DND-41 (cell line): Measurements from ENCODE around the gene PCID2.

ENCODE experiments used
- EZH2 ChIP-seq: IDR thresholded peaks from 3 replicates; pipeline ENCODE4 v1.6.1; 2012; ENCODE audit warnings: borderline replicate concordance, low read depth, mild to moderate bottlenecking, moderate library complexity, low read length, inconsistent platforms; ENCODE audit not compliant: severe bottlenecking
- TF ChIP-seq, protein P1 (sequence below): IDR thresholded peaks from 2 replicates; pipeline ENCODE4 v1.5.1; 2012; ENCODE audit warnings: borderline replicate concordance, low read length, moderate library complexity, mild to moderate bottlenecking; ENCODE audit not compliant: poor library complexity, severe bottlenecking; ENCODE audit errors: extremely low read depth

DNA sequence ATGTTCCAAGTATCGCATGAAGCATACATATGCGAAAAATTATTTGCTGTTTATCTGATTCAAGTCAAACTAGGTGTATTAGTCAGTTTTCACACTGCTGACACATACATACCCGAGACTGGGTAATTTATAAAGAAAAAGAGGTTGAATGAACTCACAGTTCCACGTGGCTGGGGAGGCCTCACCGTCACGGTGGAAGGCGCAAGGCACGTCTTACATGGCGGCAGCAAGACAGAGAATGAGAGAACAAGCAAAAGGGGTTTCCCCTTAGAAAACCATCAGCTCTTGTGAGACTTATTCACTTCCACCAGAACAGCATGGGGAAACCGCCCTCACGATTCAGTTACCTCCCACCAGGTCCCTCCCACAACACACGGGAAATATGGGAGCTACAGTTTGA, 63.0 kb downstream of the PCID2 start:
- TF ChIP-seq, protein P1, sequence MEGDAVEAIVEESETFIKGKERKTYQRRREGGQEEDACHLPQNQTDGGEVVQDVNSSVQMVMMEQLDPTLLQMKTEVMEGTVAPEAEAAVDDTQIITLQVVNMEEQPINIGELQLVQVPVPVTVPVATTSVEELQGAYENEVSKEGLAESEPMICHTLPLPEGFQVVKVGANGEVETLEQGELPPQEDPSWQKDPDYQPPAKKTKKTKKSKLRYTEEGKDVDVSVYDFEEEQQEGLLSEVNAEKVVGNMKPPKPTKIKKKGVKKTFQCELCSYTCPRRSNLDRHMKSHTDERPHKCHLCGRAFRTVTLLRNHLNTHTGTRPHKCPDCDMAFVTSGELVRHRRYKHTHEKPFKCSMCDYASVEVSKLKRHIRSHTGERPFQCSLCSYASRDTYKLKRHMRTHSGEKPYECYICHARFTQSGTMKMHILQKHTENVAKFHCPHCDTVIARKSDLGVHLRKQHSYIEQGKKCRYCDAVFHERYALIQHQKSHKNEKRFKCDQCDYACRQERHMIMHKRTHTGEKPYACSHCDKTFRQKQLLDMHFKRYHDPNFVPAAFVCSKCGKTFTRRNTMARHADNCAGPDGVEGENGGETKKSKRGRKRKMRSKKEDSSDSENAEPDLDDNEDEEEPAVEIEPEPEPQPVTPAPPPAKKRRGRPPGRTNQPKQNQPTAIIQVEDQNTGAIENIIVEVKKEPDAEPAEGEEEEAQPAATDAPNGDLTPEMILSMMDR = no peak
- TF ChIP-seq EZH2 = no peak
